Right ventricle myocardium inferior (tissue), 1 donor: ENCODE results near the gene SNX32. TPM values are rescaled to one million over a fixed set of nuclear protein-coding genes. Genes with fewer than 3 reads are reported as not detected.

Source experiments
- ATAC-seq: fragments of 200-7000 bp; cut with Tn5 transposase; one replicate; pipeline ENCODE4 v1.9.1; 2020; ENCODE audit warnings: mild to moderate bottlenecking, moderate library complexity
- DNase-seq: peaks from one replicate; pipeline ENCODE4 v3.0.0; 2021; ENCODE audit errors: missing footprints
- intact Hi-C: fragments of 100-400 bp; cut with DNase I; formaldehyde crosslinking; loops from one replicate; pipeline ENCODE4 v1.11.0; 2022
- long read RNA-seq: library from polyadenylated mRNA; unstranded; transcript quantifications from one replicate; pipeline ENCODE4 v2.0.0, GENCODE V29; 2021
- total RNA-seq: library from RNA; stranded (reverse); fragmentation: NEBNext Ultra II Directional; extraction: Animal tissue kit (Norgen Biotek cat#: 25700); gene quantifications from one replicate; pipeline ENCODE4 v1.2.1, GENCODE V29; 2021
- donor health status: DM: no; HTN: yes; CAD: no; lungs with severe emphysema.

Gene SNX32
- not detected for total RNA-seq
- long read RNA-seq = 0 reads

- peak; percentile 100 for ATAC-seq
- peak; percentile 96 for DNase-seq
- intact Hi-C loops = no loop called here
These were observed at the start of gene SNX32 for GRCh38 chr11:65833297-65834030. Gene SNX32, plus strand, starts transcription at chr11:65833963. Its CDS starts 103 bp downstream, at chr11:65834066.

GRCh38 chr11:65785319-65786007 is 48.3 kb upstream of the SNX32 start:
- DNase-seq (no peak), ATAC-seq (no peak)
- intact Hi-C loops = no loop called here

GRCh38 chr11:65786008-65786785 is 47.6 kb upstream of the SNX32 start:
- DNase-seq (no peak), ATAC-seq (no peak)
- intact Hi-C loops = no loop called here

GRCh38 chr11:65786786-65787636 is 46.8 kb upstream of the SNX32 start, which contains the start of gene OVOL1:
Gene OVOL1, plus strand, starts transcription at chr11:65787063. Its CDS starts 311 bp downstream, at chr11:65787374.
- DNase-seq = no peak
- intact Hi-C loops = no loop called here
- ATAC-seq = no peak

GRCh38 chr11:65787649-65788622 is 45.8 kb upstream of the SNX32 start:
- DNase-seq (no peak), ATAC-seq (no peak)
- intact Hi-C loops = no loop called here

GRCh38 chr11:65788821-65789220 is 44.9 kb upstream of the SNX32 start:
- DNase-seq = no peak
- no peak for ATAC-seq
- intact Hi-C loops = no loop called here

- intact Hi-C loops = no loop called here
- no peak for DNase-seq
- ATAC-seq = no peak
These were observed 44.3 kb upstream of the SNX32 start for GRCh38 chr11:65789230-65790103.

GRCh38 chr11:65790104-65790901 is 43.5 kb upstream of the SNX32 start:
- no peak for DNase-seq
- intact Hi-C loops = no loop called here
- no peak for ATAC-seq

- no peak for DNase-seq
- intact Hi-C loops = no loop called here
- ATAC-seq = no peak
These were observed 42.7 kb upstream of the SNX32 start for GRCh38 chr11:65790902-65791650.

GRCh38 chr11:65791719-65792213 is 42.0 kb upstream of the SNX32 start:
- no peak for ATAC-seq
- peak; percentile 20 for DNase-seq
- intact Hi-C loops = no loop called here

- ATAC-seq (no peak), DNase-seq (no peak)
- intact Hi-C loops = no loop called here
These were observed 41.3 kb upstream of the SNX32 start for GRCh38 chr11:65792456-65792855.

- ATAC-seq (no peak), DNase-seq (no peak)
- intact Hi-C loops = no loop called here
These were observed 40.6 kb upstream of the SNX32 start for GRCh38 chr11:65793144-65793581.

GRCh38 chr11:65793625-65794400 is 40.0 kb upstream of the SNX32 start:
- ATAC-seq (no peak), DNase-seq (no peak)
- intact Hi-C loops = no loop called here
